NCI-H2196 (cell line): ENCODE results near the gene CRISPLD2.

Source experiments
- DNase-seq: peaks from one replicate; lab custom pipeline; 2025; ENCODE audit not compliant: unreplicated experiment; lab: John Stamatoyannopoulos, UW

Gene CRISPLD2

GRCh38 chr16:84819644-84820304 is at the start of gene CRISPLD2:
CRISPLD2 (plus strand) TSS chr16:84819985; CDS start chr16:84838496, 18,511 bp downstream.
- peak; percentile 87 for DNase-seq

- DNase-seq = no peak
Measured at GRCh38 chr16:84773312-84773711, 46.5 kb upstream of the CRISPLD2 start.

- DNase-seq = no peak
Measured at GRCh38 chr16:84774810-84775209, 45.0 kb upstream of the CRISPLD2 start.

- no peak for DNase-seq
Measured at GRCh38 chr16:84775262-84775810, 44.4 kb upstream of the CRISPLD2 start.

GRCh38 chr16:84777435-84777834 is 42.4 kb upstream of the CRISPLD2 start:
- no peak for DNase-seq

- DNase-seq = no peak
Measured at GRCh38 chr16:84778720-84779119, 41.1 kb upstream of the CRISPLD2 start.

- DNase-seq = no peak
Measured at GRCh38 chr16:84780063-84780462, 39.7 kb upstream of the CRISPLD2 start.

GRCh38 chr16:84780544-84781376 is 39.0 kb upstream of the CRISPLD2 start:
- DNase-seq = no peak

- no peak for DNase-seq
Measured at GRCh38 chr16:84782846-84783245, 36.9 kb upstream of the CRISPLD2 start.

GRCh38 chr16:84785843-84786581 is 33.8 kb upstream of the CRISPLD2 start:
- peak; percentile 46 for DNase-seq

- no peak for DNase-seq
Measured at GRCh38 chr16:84786605-84787262, 33.1 kb upstream of the CRISPLD2 start.

- DNase-seq = no peak
Measured at GRCh38 chr16:84787263-84787622, 32.5 kb upstream of the CRISPLD2 start.

GRCh38 chr16:84788920-84789391 is 30.8 kb upstream of the CRISPLD2 start:
- no peak for DNase-seq

- DNase-seq = no peak
Measured at GRCh38 chr16:84789431-84789830, 30.4 kb upstream of the CRISPLD2 start.

GRCh38 chr16:84790301-84790700 is 29.5 kb upstream of the CRISPLD2 start:
- DNase-seq = no peak

GRCh38 chr16:84791088-84791487 is 28.7 kb upstream of the CRISPLD2 start:
- DNase-seq = no peak

- no peak for DNase-seq
Measured at GRCh38 chr16:84791501-84791900, 28.3 kb upstream of the CRISPLD2 start.

- no peak for DNase-seq
Measured at GRCh38 chr16:84794186-84794585, 25.6 kb upstream of the CRISPLD2 start.

GRCh38 chr16:84794626-84795025 is 25.2 kb upstream of the CRISPLD2 start:
- no peak for DNase-seq

GRCh38 chr16:84795329-84796053 is 24.3 kb upstream of the CRISPLD2 start:
- DNase-seq = no peak
